Thoracic aorta (tissue), 2 donors: ENCODE measurements around the gene TEAD3. TPM values are rescaled to one million over a fixed set of nuclear protein-coding genes. Genes with fewer than 3 reads are reported as not detected.

Experiments used
- ATAC-seq: fragments of 150-250 bp; one replicate; pipeline ENCODE4 v1.8.0; 2017; ENCODE audit warnings: low read depth; ENCODE audit not compliant: insufficient number of reproducible peaks, low FRiP score
- DNase-seq: peaks from one replicate; pipeline ENCODE4 v3.0.0-alpha.2; 2020; ENCODE audit warnings: low spot score
- H3K27ac ChIP-seq, 2 donors: fragments of 200-600 bp; sonication (generic); 1 replicate in 1 of 2; 2 replicates in 1 of 2; pipeline ENCODE4 v1.5.1; 2016; ENCODE audit warnings: mild to moderate bottlenecking in 2 of 2, moderate library complexity in 2 of 2
- H3K27me3 ChIP-seq: fragments of 200-600 bp; sonication (generic); replicated peaks from 2 replicates; pipeline ENCODE4 v1.6.0; 2016; ENCODE audit warnings: mild to moderate bottlenecking; ENCODE audit not compliant: insufficient read depth
- H3K36me3 ChIP-seq: fragments of 200-600 bp; sonication (generic); one replicate; pipeline ENCODE4 v1.5.1; 2016
- H3K4me1 ChIP-seq, 2 donors: fragments of 200-600 bp; sonication (generic); 1 replicate in 1 of 2; 2 replicates in 1 of 2; pipeline versions ENCODE4 v1.5.1 to v1.6.0; 2016; ENCODE audit warnings: low read depth in 2 of 2, mild to moderate bottlenecking in 1 of 2; ENCODE audit not compliant: control insufficient read depth in 1 of 2
- H3K4me3 ChIP-seq: fragments of 200-600 bp; sonication (generic); 2 replicates; pipeline ENCODE4 v1.5.1; 2016; ENCODE audit warnings: mild to moderate bottlenecking
- H3K9me3 ChIP-seq: fragments of 200-600 bp; sonication (generic); 2 replicates; pipeline ENCODE4 v1.5.1; 2016
- total RNA-seq, 2 donors: library from RNA; depleted of rRNA; stranded (reverse); fragments of >200 nt; gene quantifications; one replicate each; pipeline versions ENCODE4 v1.1.0 to v1.2.3, GENCODE V29; 2016
- TF ChIP-seq, protein P1 (sequence below): fragments of 200-600 bp; sonication (generic); IDR thresholded peaks from one replicate; pipeline ENCODE4 v1.5.1; 2019; ENCODE audit warnings: antibody characterized with exemption

The TEAD3 gene
- total RNA-seq, 2 donors from 2014 or later, result 50.8 to 68.3 TPM

DNA sequence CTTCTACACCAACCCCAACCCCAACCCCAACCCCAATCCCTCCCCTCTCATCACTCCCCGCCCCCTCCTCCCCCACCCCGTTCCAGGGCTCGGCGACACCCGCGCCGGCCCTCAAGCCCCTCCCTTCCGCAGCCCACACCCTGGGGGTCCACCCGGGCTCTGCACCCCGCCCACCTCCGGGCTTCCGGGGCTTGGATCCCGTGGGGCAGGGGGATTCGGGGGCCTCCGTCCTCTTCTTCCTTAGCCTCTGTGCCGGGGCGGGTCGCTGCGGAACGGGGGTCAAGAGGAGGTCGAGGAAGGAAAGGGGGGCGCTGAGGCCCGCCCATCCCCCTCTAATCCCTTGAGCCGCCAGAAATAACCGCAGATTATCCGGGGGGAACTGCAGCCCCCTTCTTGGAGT lies 15.1 kb upstream of the TEAD3 start:
- no peak overlapping the region for H3K27ac ChIP-seq
- H3K4me3 ChIP-seq, result no peak overlapping the region
- DNase-seq (no peak), ATAC-seq (no peak)
- H3K36me3 ChIP-seq, result no peaks in the 10 kb centered on the region
- H3K27me3 ChIP-seq, result peaks cover 7% of the 10 kb centered on the region
- no peaks in the 10 kb centered on the region for H3K9me3 ChIP-seq
- TF ChIP-seq, protein P1, sequence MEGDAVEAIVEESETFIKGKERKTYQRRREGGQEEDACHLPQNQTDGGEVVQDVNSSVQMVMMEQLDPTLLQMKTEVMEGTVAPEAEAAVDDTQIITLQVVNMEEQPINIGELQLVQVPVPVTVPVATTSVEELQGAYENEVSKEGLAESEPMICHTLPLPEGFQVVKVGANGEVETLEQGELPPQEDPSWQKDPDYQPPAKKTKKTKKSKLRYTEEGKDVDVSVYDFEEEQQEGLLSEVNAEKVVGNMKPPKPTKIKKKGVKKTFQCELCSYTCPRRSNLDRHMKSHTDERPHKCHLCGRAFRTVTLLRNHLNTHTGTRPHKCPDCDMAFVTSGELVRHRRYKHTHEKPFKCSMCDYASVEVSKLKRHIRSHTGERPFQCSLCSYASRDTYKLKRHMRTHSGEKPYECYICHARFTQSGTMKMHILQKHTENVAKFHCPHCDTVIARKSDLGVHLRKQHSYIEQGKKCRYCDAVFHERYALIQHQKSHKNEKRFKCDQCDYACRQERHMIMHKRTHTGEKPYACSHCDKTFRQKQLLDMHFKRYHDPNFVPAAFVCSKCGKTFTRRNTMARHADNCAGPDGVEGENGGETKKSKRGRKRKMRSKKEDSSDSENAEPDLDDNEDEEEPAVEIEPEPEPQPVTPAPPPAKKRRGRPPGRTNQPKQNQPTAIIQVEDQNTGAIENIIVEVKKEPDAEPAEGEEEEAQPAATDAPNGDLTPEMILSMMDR, result no peak
- peaks cover 0 to 6% of the 10 kb centered on the region in 2 donors for H3K4me1 ChIP-seq

DNA sequence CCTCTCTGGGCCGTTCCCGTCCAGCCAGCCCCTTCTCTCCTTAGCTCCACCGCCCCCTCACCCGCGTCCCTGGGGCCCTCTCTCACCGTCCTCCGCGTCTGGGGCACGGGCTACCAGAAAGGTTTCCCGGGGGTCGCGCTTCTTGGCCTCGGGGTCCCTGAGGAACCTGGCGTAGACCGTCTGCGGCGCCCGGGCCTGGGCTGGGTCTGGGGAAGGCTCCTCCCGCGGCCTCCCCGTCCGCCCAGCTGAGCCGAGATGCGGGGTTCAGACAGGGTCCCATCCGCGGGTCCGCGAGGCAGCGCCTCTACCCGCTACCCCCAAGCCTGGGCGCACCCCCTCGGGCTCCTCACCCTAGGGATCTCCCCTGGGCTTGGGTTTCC lies 14.7 kb upstream of the TEAD3 start:
- Histone ChIP-seq H3K9me3 (no peaks in the 10 kb centered on the region), H3K27ac (no peak overlapping the region), H3K27me3 (peaks cover 7% of the 10 kb centered on the region), H3K36me3 (no peaks in the 10 kb centered on the region), H3K4me3 (no peak overlapping the region), H3K4me1 (peaks cover 0 to 6% of the 10 kb centered on the region in 2 donors)
- DNase-seq (no peak), ATAC-seq (no peak)
- TF ChIP-seq, protein P1, result no peak

DNA sequence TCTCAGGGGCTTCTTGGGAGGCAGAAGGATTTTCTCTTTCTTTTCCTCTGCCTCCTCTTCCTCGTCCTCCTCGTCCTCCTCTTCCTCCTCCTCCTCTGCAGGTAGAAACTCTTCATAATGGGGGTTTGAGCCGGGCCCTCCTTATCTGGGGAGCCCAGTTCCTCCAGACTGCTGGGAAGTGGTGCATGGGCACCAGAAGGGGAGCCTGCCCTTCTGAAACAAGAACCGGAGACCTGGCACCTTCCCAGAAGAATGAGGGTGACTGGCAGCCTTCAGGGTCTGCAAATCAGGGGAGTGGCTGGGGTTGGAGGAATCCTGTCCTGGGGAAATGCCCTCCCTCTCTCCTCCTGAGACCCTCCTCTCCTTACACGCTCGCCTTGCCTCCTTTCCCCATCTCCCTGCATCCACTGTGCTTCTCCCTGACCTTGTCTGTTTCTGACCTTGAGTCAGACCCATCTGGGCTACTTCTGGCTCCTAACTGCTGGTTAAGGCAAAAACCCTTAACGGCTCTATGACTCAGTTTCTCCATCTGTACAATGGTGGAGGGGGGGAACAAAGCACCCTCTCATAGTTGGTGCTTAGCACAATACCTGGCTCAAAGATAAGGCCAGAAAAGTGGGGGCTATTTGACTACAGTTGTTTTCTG lies 14.2 kb upstream of the TEAD3 start:
- no peaks in the 10 kb centered on the region for H3K9me3 ChIP-seq
- no peak for DNase-seq
- H3K36me3 ChIP-seq, result no peaks in the 10 kb centered on the region
- no peak overlapping the region for H3K27ac ChIP-seq
- TF ChIP-seq, protein P1, result no peak
- H3K4me1 ChIP-seq, result peaks cover 0 to 6% of the 10 kb centered on the region in 2 donors
- peaks cover 7% of the 10 kb centered on the region for H3K27me3 ChIP-seq
- no peak overlapping the region for H3K4me3 ChIP-seq
- no peak for ATAC-seq

DNA sequence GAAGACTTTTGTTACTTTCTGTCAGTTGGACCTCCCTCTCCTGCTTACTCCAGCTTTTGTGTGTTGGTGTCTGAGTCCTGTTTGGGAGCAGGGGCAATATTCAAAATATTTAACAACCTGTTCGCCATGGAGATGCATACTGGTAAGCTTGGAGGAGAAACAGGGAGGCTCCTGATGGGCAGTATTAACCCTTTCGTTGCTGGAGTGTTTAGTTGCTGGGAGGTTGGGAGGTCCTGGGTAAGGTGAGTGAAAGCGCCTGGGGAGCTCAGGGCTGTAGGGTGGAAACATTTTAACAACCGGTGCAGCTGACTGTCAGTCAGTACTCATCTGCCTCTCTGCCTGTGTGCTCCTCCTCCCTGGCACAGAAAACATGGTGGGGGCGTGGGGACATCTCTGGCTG lies 11.7 kb upstream of the TEAD3 start:
- Histone ChIP-seq H3K4me3 (no peak overlapping the region), H3K27me3 (peaks cover 10% of the 10 kb centered on the region), H3K36me3 (no peaks in the 10 kb centered on the region), H3K27ac (no peak overlapping the region), H3K4me1 (peaks cover 0 to 6% of the 10 kb centered on the region in 2 donors), H3K9me3 (no peaks in the 10 kb centered on the region)
- no peak for ATAC-seq
- DNase-seq, result no peak
- TF ChIP-seq, protein P1, result no peak

DNA sequence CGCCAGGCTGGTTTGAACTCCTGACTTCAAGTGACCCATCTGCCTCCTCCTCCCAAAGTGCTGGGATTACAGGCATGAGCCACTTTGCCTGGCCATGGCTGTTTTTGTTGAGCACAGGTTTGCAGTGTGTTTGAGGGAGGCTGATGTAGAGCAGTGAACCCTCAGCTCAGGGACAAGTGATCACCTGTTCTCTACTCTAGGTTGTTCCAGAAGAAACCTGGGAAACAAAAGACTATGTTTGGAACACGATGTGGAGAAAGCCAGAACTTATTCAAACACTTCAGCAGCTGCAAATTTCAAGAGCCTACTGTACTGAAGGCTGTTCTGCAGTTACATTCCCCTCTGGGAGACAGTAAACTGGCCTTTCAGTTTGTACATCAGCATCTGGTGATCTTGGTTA lies 11.1 kb upstream of the TEAD3 start:
- Histone ChIP-seq H3K36me3 (no peaks in the 10 kb centered on the region), H3K4me1 (peaks cover 0 to 6% of the 10 kb centered on the region in 2 donors), H3K27me3 (peaks cover 10% of the 10 kb centered on the region), H3K27ac (no peak overlapping the region), H3K4me3 (no peak overlapping the region), H3K9me3 (no peaks in the 10 kb centered on the region)
- TF ChIP-seq, protein P1, result no peak
- DNase-seq (no peak), ATAC-seq (no peak)
